ENCODE measurements around the gene RAI1.

- TF ChIP-seq, protein P1, sequence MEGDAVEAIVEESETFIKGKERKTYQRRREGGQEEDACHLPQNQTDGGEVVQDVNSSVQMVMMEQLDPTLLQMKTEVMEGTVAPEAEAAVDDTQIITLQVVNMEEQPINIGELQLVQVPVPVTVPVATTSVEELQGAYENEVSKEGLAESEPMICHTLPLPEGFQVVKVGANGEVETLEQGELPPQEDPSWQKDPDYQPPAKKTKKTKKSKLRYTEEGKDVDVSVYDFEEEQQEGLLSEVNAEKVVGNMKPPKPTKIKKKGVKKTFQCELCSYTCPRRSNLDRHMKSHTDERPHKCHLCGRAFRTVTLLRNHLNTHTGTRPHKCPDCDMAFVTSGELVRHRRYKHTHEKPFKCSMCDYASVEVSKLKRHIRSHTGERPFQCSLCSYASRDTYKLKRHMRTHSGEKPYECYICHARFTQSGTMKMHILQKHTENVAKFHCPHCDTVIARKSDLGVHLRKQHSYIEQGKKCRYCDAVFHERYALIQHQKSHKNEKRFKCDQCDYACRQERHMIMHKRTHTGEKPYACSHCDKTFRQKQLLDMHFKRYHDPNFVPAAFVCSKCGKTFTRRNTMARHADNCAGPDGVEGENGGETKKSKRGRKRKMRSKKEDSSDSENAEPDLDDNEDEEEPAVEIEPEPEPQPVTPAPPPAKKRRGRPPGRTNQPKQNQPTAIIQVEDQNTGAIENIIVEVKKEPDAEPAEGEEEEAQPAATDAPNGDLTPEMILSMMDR (IDR thresholded peaks at IDR 0.05) = no peak
- no peak for TF ChIP-seq POLR2A (IDR thresholded peaks at IDR 0.05)
Observed at GRCh38 chr17:17788967-17789366, 107.7 kb downstream of the RAI1 start.
